GM12892 (cell line): ENCODE measurements around the gene LPGAT1.

Experiments used
- POLR2A ChIP-seq: IDR thresholded peaks from 2 replicates; pipeline ENCODE4 v1.6.1; 2011; ENCODE audit warnings: low read depth, low read length, control low read depth
- POLR2AphosphoS5 ChIP-seq: IDR thresholded peaks from 2 replicates; pipeline ENCODE4 v1.6.1; 2011; ENCODE audit warnings: low read depth, low read length, control low read depth

DNA sequence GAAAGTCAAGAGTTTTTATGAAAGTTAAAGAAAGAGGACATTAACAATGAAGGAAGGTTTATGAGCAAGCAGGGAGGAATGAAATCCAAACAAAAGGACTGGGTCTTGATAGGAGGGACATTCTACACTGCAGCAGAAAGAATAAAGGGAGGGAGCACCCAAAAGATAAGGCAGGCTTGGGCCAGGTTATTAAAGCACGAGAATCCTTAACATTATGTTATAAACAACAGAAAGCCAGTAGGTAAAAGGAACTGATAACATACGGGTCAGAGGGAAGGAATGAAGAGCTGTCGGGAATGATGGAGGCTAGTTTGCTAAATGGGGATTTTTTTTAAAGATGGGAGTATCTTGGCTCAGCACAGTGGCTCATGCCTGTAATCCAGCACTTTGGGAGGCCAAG, 19.4 kb downstream of the LPGAT1 start:
- TF ChIP-seq POLR2A (no peak), POLR2AphosphoS5 (no peak)
